Subcutaneous adipose tissue (tissue), 4 donors: ENCODE results near the gene EXOSC5. TPM values are rescaled to one million over a fixed set of nuclear protein-coding genes. Genes with fewer than 3 reads are reported as not detected.

Source experiments
- small RNA-seq: library from RNA; depleted of rRNA; stranded (forward); fragments of <200 nt; gene quantifications from one replicate; pipeline ENCODE3, GENCODE V24; 2016
- total RNA-seq, 4 donors: library from RNA; depleted of rRNA; stranded (reverse); fragments of >200 nt; gene quantifications; one replicate each; pipeline ENCODE4 v1.1.0, GENCODE V29; 2016
- TF ChIP-seq, protein P1 (sequence below): fragments of 450-650 bp; IDR thresholded peaks from one replicate; pipeline ENCODE4 v1.5.1; 2016; ENCODE audit warnings: low read depth, mild to moderate bottlenecking, control low read depth, antibody characterized with exemption, moderate library complexity

EXOSC5 gene
- total RNA-seq, 4 donors from 2014 or later = 10.9 to 20.5 (median 17.1) TPM

- TF ChIP-seq, protein P1, sequence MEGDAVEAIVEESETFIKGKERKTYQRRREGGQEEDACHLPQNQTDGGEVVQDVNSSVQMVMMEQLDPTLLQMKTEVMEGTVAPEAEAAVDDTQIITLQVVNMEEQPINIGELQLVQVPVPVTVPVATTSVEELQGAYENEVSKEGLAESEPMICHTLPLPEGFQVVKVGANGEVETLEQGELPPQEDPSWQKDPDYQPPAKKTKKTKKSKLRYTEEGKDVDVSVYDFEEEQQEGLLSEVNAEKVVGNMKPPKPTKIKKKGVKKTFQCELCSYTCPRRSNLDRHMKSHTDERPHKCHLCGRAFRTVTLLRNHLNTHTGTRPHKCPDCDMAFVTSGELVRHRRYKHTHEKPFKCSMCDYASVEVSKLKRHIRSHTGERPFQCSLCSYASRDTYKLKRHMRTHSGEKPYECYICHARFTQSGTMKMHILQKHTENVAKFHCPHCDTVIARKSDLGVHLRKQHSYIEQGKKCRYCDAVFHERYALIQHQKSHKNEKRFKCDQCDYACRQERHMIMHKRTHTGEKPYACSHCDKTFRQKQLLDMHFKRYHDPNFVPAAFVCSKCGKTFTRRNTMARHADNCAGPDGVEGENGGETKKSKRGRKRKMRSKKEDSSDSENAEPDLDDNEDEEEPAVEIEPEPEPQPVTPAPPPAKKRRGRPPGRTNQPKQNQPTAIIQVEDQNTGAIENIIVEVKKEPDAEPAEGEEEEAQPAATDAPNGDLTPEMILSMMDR = no peak
Measured at GRCh38 chr19:41339936-41340335, 57.2 kb downstream of the EXOSC5 start.

Small RNA genes within 50 kb of the gene (small RNA-seq; reads per million reads assigned to genes)
- gene RF00017 = not detected

Other genes with a start within 250 kb of the EXOSC5 start
- gene CYP2S1, start 204.1 kb downstream of the EXOSC5 start, total RNA-seq = 1 to 10 TPM; 1.9 to 5.6 (median 3.3) TPM
- 100 to 1,000 TPM in 1 of 4 donors, 10 to 100 TPM in 3; 72.6 to 118 (median 80.0) TPM for gene AXL, start 178.1 kb downstream of the EXOSC5 start, total RNA-seq
- 100 to 1,000 TPM in 3 of 4 donors, 10 to 100 TPM in 1; 83.3 to 178 (median 135) TPM for gene HNRNPUL1, start 133.0 kb downstream of the EXOSC5 start, total RNA-seq
- 10 to 100 TPM; 10.0 to 15.4 (median 12.6) TPM for gene CCDC97, start 87.2 kb downstream of the EXOSC5 start, total RNA-seq
- 10 to 100 TPM; 12.4 to 29.1 (median 21.4) TPM for gene TGFB1, start 43.4 kb downstream of the EXOSC5 start, total RNA-seq
- 1 to 10 TPM; 1.6 to 4.8 (median 3.1) TPM for gene B9D2, start 33.2 kb downstream of the EXOSC5 start, total RNA-seq
- gene TMEM91, start 20.8 kb downstream of the EXOSC5 start, total RNA-seq = 10 to 100 TPM in 3 of 4 donors, 1 to 10 TPM in 1; 3.3 to 22.7 (median 17.4) TPM
- 10 to 100 TPM; 27.9 to 59.2 (median 39.1) TPM for gene BCKDHA, start 459 bp upstream of the EXOSC5 start, total RNA-seq
- gene B3GNT8, start 30.0 kb upstream of the EXOSC5 start, total RNA-seq = 10 to 100 TPM in 1 of 4 donors, 1 to 10 TPM in 1, under 1 TPM in 2; 0.49 to 12.6 (median 1.9) TPM
- 10 to 100 TPM; 19.9 to 33.9 (median 24.7) TPM for gene DMAC2, start 42.6 kb upstream of the EXOSC5 start, total RNA-seq
- gene ERICH4, start 45.8 kb upstream of the EXOSC5 start, total RNA-seq = not detected
- 1 to 10 TPM in 2 of 4 donors, not detected in 2; 1.1 to 3.1 TPM for gene CEACAM21, start 178.8 kb upstream of the EXOSC5 start, total RNA-seq
- 1 to 10 TPM in 3 of 4 donors, not detected in 1; 1.9 to 3.6 (median 2.6) TPM for gene CEACAM4, start 229.7 kb upstream of the EXOSC5 start, total RNA-seq